ENCODE results near the gene BCL2L2. TPM values are rescaled to one million over a fixed set of nuclear protein-coding genes. Genes with fewer than 3 reads are reported as not detected.

Gene BCL2L2
- total RNA-seq, 1 experiment from 2014 or later, result 41.2 TPM

- DNase-seq (ENCODE audit: unreplicated experiment), result no peak
- Mint-ChIP-seq H3K9me3 (ENCODE audit: unreplicated experiment) (no peaks in the 10 kb centered on the region), H3K4me3 (ENCODE audit: unreplicated experiment) (no peak overlapping the region), H3K36me3 (ENCODE audit: insufficient read depth, unreplicated experiment) (no peaks in the 10 kb centered on the region), H3K4me1 (ENCODE audit: insufficient read depth, unreplicated experiment) (no peaks in the 10 kb centered on the region), H3K27me3 (ENCODE audit: insufficient read depth, unreplicated experiment) (peaks cover 28% of the 10 kb centered on the region), H3K27ac (ENCODE audit: low read depth, unreplicated experiment) (no peak overlapping the region)
- ChIA-PET POLR2A (no interaction called here), CTCF (interaction anchor here (1.3 to 2.1 kb wide), 3 partner anchors 18 to 34 kb away, joined by 6 to 9 read pairs (median 8); no protein-coding TSS in a partner anchor)
- TF ChIP-seq, protein P1, sequence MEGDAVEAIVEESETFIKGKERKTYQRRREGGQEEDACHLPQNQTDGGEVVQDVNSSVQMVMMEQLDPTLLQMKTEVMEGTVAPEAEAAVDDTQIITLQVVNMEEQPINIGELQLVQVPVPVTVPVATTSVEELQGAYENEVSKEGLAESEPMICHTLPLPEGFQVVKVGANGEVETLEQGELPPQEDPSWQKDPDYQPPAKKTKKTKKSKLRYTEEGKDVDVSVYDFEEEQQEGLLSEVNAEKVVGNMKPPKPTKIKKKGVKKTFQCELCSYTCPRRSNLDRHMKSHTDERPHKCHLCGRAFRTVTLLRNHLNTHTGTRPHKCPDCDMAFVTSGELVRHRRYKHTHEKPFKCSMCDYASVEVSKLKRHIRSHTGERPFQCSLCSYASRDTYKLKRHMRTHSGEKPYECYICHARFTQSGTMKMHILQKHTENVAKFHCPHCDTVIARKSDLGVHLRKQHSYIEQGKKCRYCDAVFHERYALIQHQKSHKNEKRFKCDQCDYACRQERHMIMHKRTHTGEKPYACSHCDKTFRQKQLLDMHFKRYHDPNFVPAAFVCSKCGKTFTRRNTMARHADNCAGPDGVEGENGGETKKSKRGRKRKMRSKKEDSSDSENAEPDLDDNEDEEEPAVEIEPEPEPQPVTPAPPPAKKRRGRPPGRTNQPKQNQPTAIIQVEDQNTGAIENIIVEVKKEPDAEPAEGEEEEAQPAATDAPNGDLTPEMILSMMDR (IDR thresholded peaks at IDR 0.05; ENCODE audit: unreplicated experiment), result no peak
- BruUV-seq (replicated peaks), result no TSS peak
- intact Hi-C loops (cut with micrococcal nuclease), result no loop called here
These were observed 54.7 kb downstream of the BCL2L2 start for GRCh38 chr14:23361320-23361719.

Other genes with a start within 250 kb of the BCL2L2 start
- gene CDH24, start 249.3 kb upstream of the BCL2L2 start, total RNA-seq (2022), result 2.6 and 4.9 TPM in 2 replicates
- gene ACIN1, start 211.7 kb upstream of the BCL2L2 start, total RNA-seq (2022), result 197 and 213 TPM in 2 replicates
- gene C14orf119, start 211.3 kb upstream of the BCL2L2 start, total RNA-seq (2022), result 39.6 and 54.8 TPM in 2 replicates
- gene CIROP, start 201.8 kb upstream of the BCL2L2 start, total RNA-seq (2022), result not detected in 2 replicates
- not detected in 2 replicates for gene CEBPE, start 187.6 kb upstream of the BCL2L2 start, total RNA-seq (2022)
- 1.5 and 2.4 TPM in 2 replicates for gene SLC7A8, start 123.2 kb upstream of the BCL2L2 start, total RNA-seq (2022)
- not detected in 2 replicates for gene RNF212B, start 68.9 kb upstream of the BCL2L2 start, total RNA-seq (2022)
- 6.6 and 9.3 TPM in 2 replicates for gene HOMEZ, start 20.7 kb upstream of the BCL2L2 start, total RNA-seq (2022)
- gene PPP1R3E, start 4.0 kb upstream of the BCL2L2 start, total RNA-seq (2022), result 7.2 and 7.8 TPM in 2 replicates
- 153 and 167 TPM in 2 replicates for gene PABPN1, start 14.6 kb downstream of the BCL2L2 start, total RNA-seq (2022)
- not detected in 2 replicates for gene SLC22A17, start 46.1 kb downstream of the BCL2L2 start, total RNA-seq (2022)
- gene EFS, start 58.3 kb downstream of the BCL2L2 start, total RNA-seq (2022), result not detected in 2 replicates
- not detected in 2 replicates for gene IL25, start 66.0 kb downstream of the BCL2L2 start, total RNA-seq (2022)
- gene CMTM5, start 70.2 kb downstream of the BCL2L2 start, total RNA-seq (2022), result not detected in 2 replicates
- gene MYH6, start 101.4 kb downstream of the BCL2L2 start, total RNA-seq (2022), result not detected in 2 replicates
- not detected in 2 replicates for gene MYH7, start 128.8 kb downstream of the BCL2L2 start, total RNA-seq (2022)
- gene NGDN, start 162.9 kb downstream of the BCL2L2 start, total RNA-seq (2022), result 44.5 and 46.8 TPM in 2 replicates
- gene ZFHX2, start 244.9 kb downstream of the BCL2L2 start, total RNA-seq (2022), result 1.8 and 2.1 TPM in 2 replicates
- gene THTPA, start 249.4 kb downstream of the BCL2L2 start, total RNA-seq (2022), result 16.8 and 22.4 TPM in 2 replicates

Measured in MCF 10A (cell line).